HG03025 (cell line): ENCODE measurements around the gene TMOD3.
"Not testable (repeated sequence)": the region's sequence is repeated elsewhere in the genome, so short reads cannot be mapped to it uniquely, and the experiment has no call there.

ENCODE experiments used
- ATAC-seq: cut with Tn5 transposase; IDR thresholded peaks from one replicate; pipeline ENCODE4 v1.9.1; 2021; ENCODE audit warnings: mild to moderate bottlenecking, moderate library complexity; ENCODE audit not compliant: unreplicated experiment, low FRiP score

Gene TMOD3

DNA sequence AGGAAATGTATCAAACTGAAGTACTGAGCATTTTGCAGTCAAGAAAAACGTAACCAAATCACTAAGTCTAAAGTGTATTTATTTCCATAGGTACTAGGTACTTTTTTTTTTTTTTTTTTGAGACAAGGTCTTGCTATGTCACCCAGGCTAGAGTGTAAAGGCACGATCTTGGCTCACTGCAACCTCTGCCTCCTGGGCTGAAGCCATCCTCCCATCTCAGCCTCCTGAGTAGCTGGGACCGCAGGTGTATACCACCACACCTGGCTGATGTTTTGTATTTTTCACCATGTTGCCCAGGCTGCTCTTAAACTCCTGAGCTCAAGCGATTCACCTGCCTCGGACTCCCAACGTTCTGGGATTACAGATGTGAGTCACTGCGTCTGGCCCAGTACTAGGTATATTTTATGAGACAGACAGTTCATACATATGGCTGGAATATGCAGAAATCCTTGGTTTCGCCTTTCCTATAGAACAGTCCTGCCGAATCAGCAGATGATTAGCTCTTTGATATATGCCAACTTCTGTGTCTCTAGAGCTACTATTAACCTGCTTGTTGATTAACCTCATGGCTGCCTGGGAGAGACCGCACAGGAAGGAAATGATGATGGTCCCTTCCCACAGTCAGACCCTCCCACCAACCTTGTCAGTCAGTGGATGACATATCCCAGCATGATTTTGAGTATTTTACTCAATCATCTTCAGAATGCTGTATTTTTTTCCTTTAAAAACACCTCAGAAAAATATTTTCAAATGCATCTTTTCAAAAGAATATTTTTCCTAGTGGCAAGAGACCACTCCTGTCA is 32.3 kb downstream of the TMOD3 start:
- ATAC-seq, result no peak

GRCh38 chr15:51863131-51863530 is 33.7 kb downstream of the TMOD3 start:
- no peak for ATAC-seq

GRCh38 chr15:51864408-51865056 is 35.1 kb downstream of the TMOD3 start:
- ATAC-seq, result no peak

DNA sequence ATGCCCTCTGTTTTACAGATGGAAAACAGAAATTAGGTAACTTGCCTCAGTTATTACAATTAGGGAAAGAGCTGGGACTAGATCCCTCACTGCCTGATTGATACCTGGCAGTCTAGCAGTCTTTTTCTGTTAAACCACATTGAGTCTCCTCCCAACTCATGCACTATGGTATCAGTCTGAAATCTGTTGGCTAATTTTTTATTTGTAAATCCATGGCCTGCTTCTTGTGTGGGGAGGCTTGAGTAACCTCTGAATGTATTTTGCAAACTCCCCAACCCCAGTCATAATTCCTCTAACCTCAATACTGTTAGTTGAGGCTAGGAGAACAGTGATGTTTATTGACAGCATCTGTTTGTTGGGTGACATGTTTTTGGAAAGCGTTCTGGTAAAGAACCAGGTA is 35.9 kb downstream of the TMOD3 start:
- no peak for ATAC-seq

GRCh38 chr15:51866161-51866560 is 36.7 kb downstream of the TMOD3 start:
- no peak for ATAC-seq

GRCh38 chr15:51866751-51867150 is 37.3 kb downstream of the TMOD3 start:
- no peak for ATAC-seq

DNA sequence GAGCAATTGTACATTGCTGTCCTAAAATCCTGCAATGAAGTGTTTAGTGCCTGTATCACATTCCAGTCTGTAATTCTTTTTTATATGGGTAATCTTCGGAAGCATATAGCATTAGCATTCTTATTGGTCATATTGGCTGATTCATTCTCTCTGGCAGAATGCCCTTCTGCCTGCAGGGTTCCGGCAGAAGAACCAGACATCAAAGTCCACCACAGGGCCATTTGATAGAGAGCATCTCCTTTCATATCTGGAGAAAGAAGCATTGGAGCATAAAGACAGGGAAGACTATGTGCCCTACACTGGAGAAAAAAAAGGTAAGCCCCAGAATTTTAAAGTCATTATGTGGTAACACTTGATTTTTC is 39.6 kb downstream of the TMOD3 start:
- no peak for ATAC-seq

DNA sequence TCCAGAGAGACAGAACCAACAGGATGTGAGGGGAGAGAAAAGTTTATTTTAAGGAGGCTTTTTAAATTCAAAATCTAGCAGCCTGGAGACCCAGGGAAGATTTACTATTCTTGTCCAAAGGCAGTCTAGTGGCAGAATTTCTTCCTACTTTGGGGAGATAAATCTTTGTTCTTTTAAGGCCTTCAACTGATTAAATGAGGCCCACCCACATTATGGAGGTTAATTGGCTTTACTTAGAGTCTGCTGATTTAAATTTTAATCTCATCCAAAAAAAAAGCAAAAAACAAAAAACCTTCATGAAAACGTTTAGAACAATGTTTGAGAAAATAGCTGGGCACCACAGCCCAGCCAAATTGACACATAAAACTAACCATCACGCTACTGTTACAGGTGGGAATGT is 41.3 kb downstream of the TMOD3 start:
- no peak for ATAC-seq

DNA sequence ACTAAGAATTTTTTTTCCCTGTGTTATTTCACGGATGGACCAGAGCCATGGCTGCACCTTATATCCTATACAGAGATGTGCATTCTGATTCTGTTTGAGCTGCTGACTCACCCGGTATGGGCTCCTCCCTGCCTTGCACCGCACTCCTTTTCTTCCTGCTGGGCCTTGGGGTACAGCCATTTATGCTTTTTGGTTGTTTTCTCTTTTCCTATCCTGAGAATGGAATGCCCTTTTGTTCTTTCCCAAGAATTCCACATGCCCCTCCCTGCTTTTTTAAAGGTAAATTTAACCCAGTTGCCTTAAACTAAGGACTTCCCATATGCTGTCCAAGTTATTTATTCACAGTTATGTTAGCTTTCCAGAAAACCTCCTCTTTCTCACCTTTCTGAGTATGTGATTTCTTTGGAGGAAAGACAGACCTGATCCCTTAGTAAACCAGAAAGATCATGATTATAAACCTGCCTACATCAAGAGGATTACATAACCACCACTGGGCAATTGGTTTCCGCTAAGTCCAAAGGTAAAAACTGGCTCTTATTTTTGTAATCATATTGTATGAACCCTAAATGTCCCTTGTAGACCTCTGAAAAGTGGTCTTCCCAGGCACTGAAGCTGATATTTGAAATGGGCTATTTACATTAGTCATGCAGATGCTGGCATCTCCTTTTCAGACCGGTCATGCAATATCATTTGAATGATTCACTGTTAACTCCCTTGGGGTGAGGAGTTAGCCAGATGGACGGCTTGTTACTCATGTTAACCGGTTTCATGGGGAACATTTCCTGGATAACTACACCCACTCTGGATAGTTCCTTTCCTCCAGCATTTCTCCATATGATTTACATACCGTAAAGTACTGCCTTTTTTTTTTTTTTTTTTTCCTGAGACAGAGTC is 45.5 kb downstream of the TMOD3 start:
- no peak for ATAC-seq

DNA sequence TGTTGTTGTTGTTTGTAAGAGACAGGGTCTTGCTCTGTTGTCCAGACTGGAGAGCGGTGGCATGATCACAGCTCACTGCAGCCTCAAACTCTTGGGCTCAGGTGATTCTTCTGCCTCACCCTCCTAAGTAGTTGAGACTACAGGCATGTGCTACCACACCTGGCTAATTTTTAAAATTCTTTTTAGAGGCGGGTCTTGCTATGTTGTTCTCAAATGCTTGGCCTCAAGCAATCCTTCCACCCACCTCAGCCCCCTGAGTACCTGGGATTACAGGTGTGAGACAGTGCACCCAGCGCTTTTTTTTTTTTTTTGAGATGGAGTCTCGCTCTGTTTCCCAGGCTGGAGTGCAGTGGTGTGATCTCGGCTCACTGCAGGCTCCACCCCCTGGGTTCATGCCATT is 46.7 kb downstream of the TMOD3 start:
- no peak for ATAC-seq

DNA sequence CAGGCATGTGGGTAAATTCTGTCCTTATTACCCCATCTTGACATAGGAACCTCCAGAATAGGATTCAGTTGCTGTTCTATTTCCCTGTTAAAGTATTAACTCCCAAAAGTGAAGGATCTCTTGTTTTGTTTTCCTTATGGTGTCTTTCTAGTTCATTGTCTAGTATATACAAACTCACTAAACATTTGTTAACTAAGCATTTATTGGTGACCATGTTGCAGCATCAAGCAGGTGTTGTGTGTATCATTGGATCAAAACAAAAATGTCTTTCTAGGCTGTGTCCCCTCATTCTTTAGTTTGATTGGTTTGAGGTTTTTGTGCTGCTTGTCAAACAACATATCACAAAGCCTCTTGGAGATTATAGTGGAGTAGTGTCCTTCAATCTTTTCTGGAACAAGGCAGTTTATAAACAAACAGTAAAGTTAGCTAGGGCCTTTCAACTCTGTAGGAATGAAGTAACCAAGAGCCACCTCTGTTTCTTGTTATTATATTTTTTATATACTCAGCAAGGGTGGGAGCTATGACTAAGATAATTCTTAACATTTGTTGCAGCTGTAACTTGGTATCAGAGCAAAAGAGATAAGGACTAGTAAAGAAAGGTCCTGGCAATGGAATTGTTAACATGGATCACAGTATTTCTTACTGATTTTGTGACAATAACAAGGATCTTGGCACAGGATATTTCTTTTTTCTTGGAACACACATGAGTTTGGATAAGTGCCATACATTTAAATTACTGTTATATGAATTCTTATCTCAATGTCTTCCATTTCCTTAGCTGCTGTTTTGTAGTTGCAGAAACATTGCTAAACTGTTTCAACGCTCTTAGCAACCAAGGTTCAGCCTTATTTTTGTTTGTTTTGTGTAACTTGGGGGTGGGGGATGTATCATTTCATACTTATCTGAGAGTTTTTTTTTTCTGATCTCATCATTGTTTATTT is 49.3 kb downstream of the TMOD3 start:
- ATAC-seq, result no peak

GRCh38 chr15:51879555-51879954 is 50.1 kb downstream of the TMOD3 start:
- ATAC-seq, result no peak

- ATAC-seq, result no peak
Observed at GRCh38 chr15:51883271-51883837, 53.9 kb downstream of the TMOD3 start.

DNA sequence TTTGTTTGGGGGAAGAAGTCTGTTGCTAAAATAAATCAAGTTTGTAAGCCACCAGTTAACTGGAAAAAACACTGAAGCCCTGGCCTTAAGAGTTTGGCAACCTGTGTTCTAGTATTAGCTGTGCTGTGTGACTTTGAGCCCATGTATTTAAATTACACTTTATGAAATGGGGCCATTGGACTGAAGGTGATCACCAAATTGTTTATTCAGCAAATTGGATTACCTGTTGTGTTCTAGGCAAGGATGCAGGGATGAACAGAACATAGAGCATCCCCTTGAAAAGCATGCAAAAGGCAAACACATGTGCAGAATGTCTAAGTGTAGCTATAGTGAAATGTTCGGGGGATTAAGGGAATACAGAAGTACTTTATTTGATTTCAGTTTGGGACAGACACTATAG is 54.6 kb downstream of the TMOD3 start:
- ATAC-seq, result no peak

GRCh38 chr15:51884517-51885236 is 55.2 kb downstream of the TMOD3 start:
- ATAC-seq, result no peak

DNA sequence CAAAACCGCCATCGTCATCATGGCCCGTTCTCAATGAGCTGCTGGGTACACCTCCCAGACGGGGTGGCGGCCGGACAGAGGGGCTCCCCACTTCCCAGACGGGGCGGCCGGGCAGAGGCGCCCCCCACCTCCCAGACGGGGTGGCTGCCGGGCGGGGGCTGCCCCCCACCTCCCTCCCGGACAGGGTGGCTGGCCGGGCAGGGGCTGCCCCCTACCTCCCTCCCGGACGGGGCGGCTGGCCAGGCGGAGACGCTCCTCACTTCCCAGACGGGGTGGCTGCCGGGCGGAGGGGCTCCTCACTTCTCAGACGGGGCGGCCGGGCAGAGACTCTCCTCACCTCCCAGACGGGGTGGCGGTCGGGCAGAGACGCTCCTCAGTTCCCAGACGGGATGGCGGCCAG is 56.3 kb downstream of the TMOD3 start:
- not testable (repeated sequence) for ATAC-seq

GRCh38 chr15:51887887-51888592 is 58.6 kb downstream of the TMOD3 start:
- no peak for ATAC-seq

GRCh38 chr15:51888593-51889195 is 59.2 kb downstream of the TMOD3 start:
- ATAC-seq, result no peak
